SK-N-MC (cell line): Measurements from ENCODE around the gene DEPP1.

Source experiments
- EZH2 ChIP-seq: fragments of 200-600 bp; sonication (generic); IDR thresholded peaks from one replicate; pipeline ENCODE4 v1.6.1; 2017; ENCODE audit warnings: antibody characterized with exemption
- FOXP2 ChIP-seq: optimal IDR thresholded peaks from 2 replicates; pipeline ENCODE3; 2011; ENCODE audit warnings: mild to moderate bottlenecking, moderate library complexity; ENCODE audit not compliant: insufficient read depth; ENCODE audit errors: extremely low read length, control extremely low read depth
- POLR2AphosphoS5 ChIP-seq: IDR thresholded peaks from 2 replicates; pipeline ENCODE4 v1.6.1; 2012; ENCODE audit warnings: mild to moderate bottlenecking, low read depth, low read length, borderline replicate concordance

- no peak for TF ChIP-seq FOXP2
- TF ChIP-seq POLR2AphosphoS5 = 0 out of 2 replicates have a peak, but pooled peaks have one; percentile 32
- TF ChIP-seq EZH2 = no peak
These were observed 23.0 kb upstream of the DEPP1 start for GRCh38 chr10:45001381-45002148.
